IMR-90 (cell line): Measurements from ENCODE around the gene PAK6. TPM values are rescaled to one million over a fixed set of nuclear protein-coding genes. Genes with fewer than 3 reads are reported as not detected.

Experiments
- ATAC-seq: fragments of 200-7000 bp; cut with Tn5 transposase; 2 replicates; pipeline ENCODE4 v1.9.1; 2020; ENCODE audit warnings: low read depth, mild to moderate bottlenecking, moderate library complexity
- BruUV-seq: library from RNA; stranded (reverse); fragments of 400-500 nt; replicated peaks from 2 replicates; lab custom pipeline; 2021; lab: Mats Ljungman, UMichigan
- CTCF ChIA-PET: fragments of 300-600 bp; formaldehyde crosslinking; extraction: SDS; loops from one replicate; lab custom pipeline; 2021; ENCODE audit warnings: antibody characterized with exemption; lab: Yijun Ruan, JAX
- POLR2A ChIA-PET: fragments of 300-600 bp; sonication (Branson Sonifier 250); formaldehyde crosslinking; loops from one replicate; lab custom pipeline; 2022; ENCODE audit warnings: antibody characterized with exemption; ENCODE audit not compliant: unreplicated experiment; lab: Charles Lee
- DNase-seq: peaks from one replicate; pipeline ENCODE4 v3.0.0; 2013
- H2AFZ ChIP-seq: replicated peaks from 2 replicates; pipeline ENCODE3; 2013; ENCODE audit warnings: low read length, mild to moderate bottlenecking; ENCODE audit not compliant: poor library complexity
- H2AK5ac ChIP-seq: 2 replicates; pipeline ENCODE4 v1.6.1; 2013; ENCODE audit warnings: low read depth, low read length, inconsistent platforms
- H2AK9ac ChIP-seq: replicated peaks from 2 replicates; pipeline ENCODE3; 2013; ENCODE audit warnings: mild to moderate bottlenecking, low read depth, low read length, moderate library complexity; ENCODE audit not compliant: poor library complexity
- H2BK120ac ChIP-seq: 2 replicates; pipeline ENCODE4 v1.6.1; 2013; ENCODE audit warnings: low read depth, low read length, inconsistent platforms
- H2BK15ac ChIP-seq: 3 replicates; pipeline ENCODE4 v1.6.1; 2013; ENCODE audit warnings: low read depth, low read length, inconsistent platforms
- H2BK20ac ChIP-seq: 2 replicates; pipeline ENCODE4 v1.6.1; 2013; ENCODE audit warnings: low read depth, mild to moderate bottlenecking, inconsistent platforms, low read length, moderate library complexity
- H2BK5ac ChIP-seq: 2 replicates; pipeline ENCODE4 v1.6.1; 2013; ENCODE audit warnings: mild to moderate bottlenecking, low read depth, low read length, inconsistent platforms; ENCODE audit not compliant: poor library complexity, severe bottlenecking
- H3K14ac ChIP-seq: replicated peaks from 2 replicates; pipeline ENCODE4 v1.6.1; 2013; ENCODE audit warnings: low read depth, low read length, inconsistent platforms
- H3K18ac ChIP-seq: 2 replicates; pipeline ENCODE4 v1.6.1; 2013; ENCODE audit warnings: low read depth, low read length, control low read depth
- H3K23ac ChIP-seq: 2 replicates; pipeline ENCODE4 v1.6.1; 2013; ENCODE audit warnings: low read depth, low read length, inconsistent platforms
- H3K27ac ChIP-seq: 2 replicates; pipeline ENCODE4 v1.5.1; 2013; ENCODE audit warnings: mild to moderate bottlenecking, control low read depth, low read length; ENCODE audit not compliant: insufficient read depth
- H3K27me3 ChIP-seq: 2 replicates; pipeline ENCODE4 v1.6.1; 2013; ENCODE audit warnings: low read length; ENCODE audit not compliant: control insufficient read depth, insufficient read depth
- H3K36me3 ChIP-seq: 2 replicates; pipeline ENCODE4 v1.6.1; 2013; ENCODE audit warnings: low read length, mixed read lengths; ENCODE audit not compliant: control insufficient read depth, insufficient read depth
- H3K4ac ChIP-seq: 2 replicates; pipeline ENCODE4 v1.6.1; 2013; ENCODE audit warnings: low read depth, low read length, inconsistent platforms
- H3K4me1 ChIP-seq: 2 replicates; pipeline ENCODE4 v1.6.1; 2013; ENCODE audit warnings: low read length, mixed read lengths; ENCODE audit not compliant: control insufficient read depth, insufficient read depth
- H3K4me2 ChIP-seq: 2 replicates; pipeline ENCODE4 v1.6.1; 2013; ENCODE audit warnings: low read depth, mild to moderate bottlenecking, control low read depth, low read length, moderate library complexity
- H3K4me3 ChIP-seq: 2 replicates; pipeline ENCODE4 v1.5.1; 2013; ENCODE audit warnings: low read depth, mild to moderate bottlenecking, control low read depth, low read length, moderate library complexity; ENCODE audit not compliant: insufficient read depth
- H3K56ac ChIP-seq: 2 replicates; pipeline ENCODE4 v1.6.1; 2013; ENCODE audit warnings: low read length, inconsistent platforms; ENCODE audit not compliant: insufficient read depth; ENCODE audit errors: extremely low read depth
- H3K79me1 ChIP-seq, 2 experiments: 2 replicates each; pipeline ENCODE4 v1.6.1; 2013; ENCODE audit warnings: low read length in 2 of 2, inconsistent platforms in 1 of 2, low read depth in 1 of 2
- H3K9ac ChIP-seq: 2 replicates; pipeline ENCODE4 v1.6.1; 2013; ENCODE audit warnings: low read depth, low read length, control low read depth
- H3K9me1 ChIP-seq: 2 replicates; pipeline ENCODE4 v1.6.1; 2013; ENCODE audit warnings: low read length, inconsistent platforms; ENCODE audit not compliant: insufficient read depth
- H3K9me3 ChIP-seq: 2 replicates; pipeline ENCODE4 v1.6.1; 2013; ENCODE audit warnings: low read length; ENCODE audit not compliant: control insufficient read depth, insufficient read depth
- H4K20me1 ChIP-seq: 2 replicates; pipeline ENCODE4 v1.6.1; 2013; ENCODE audit warnings: low read length, inconsistent platforms; ENCODE audit not compliant: insufficient read depth
- H4K5ac ChIP-seq: 2 replicates; pipeline ENCODE4 v1.6.1; 2013; ENCODE audit warnings: mild to moderate bottlenecking, low read depth, low read length, control low read depth
- H4K8ac ChIP-seq, 2 experiments: 2 replicates each; pipeline ENCODE4 v1.6.1; 2013; ENCODE audit warnings: low read depth in 2 of 2, low read length in 2 of 2, control low read depth in 1 of 2, inconsistent platforms in 1 of 2
- H4K91ac ChIP-seq: 2 replicates; pipeline ENCODE4 v1.6.1; 2013; ENCODE audit warnings: low read depth, low read length, inconsistent platforms; ENCODE audit not compliant: insufficient read depth
- BHLHE40 ChIP-seq: fragments of 150-350 bp; IDR thresholded peaks from 2 replicates; pipeline ENCODE4 v1.6.1; 2016; ENCODE audit warnings: mild to moderate bottlenecking, low read depth, low read length
- CEBPB ChIP-seq: IDR thresholded peaks from 2 replicates; pipeline ENCODE4 v1.6.1; 2012; ENCODE audit warnings: low read depth, low read length, improper control_type of control experiment
- CHD1 ChIP-seq: IDR thresholded peaks from 2 replicates; pipeline ENCODE4 v1.6.1; 2012; ENCODE audit warnings: low read depth, low read length, improper control_type of control experiment
- FOS ChIP-seq: fragments of 150-350 bp; IDR thresholded peaks from 2 replicates; pipeline ENCODE4 v1.6.1; 2016; ENCODE audit warnings: low read depth, low read length
- MAFK ChIP-seq: IDR thresholded peaks from 2 replicates; pipeline ENCODE4 v1.6.1; 2012; ENCODE audit warnings: low read depth, low read length, improper control_type of control experiment
- MAZ ChIP-seq: IDR thresholded peaks from 2 replicates; pipeline ENCODE4 v1.6.1; 2012; ENCODE audit warnings: low read depth, mild to moderate bottlenecking, low read length, improper control_type of control experiment, moderate library complexity, borderline replicate concordance
- MXI1 ChIP-seq: IDR thresholded peaks from 2 replicates; pipeline ENCODE4 v1.6.1; 2012; ENCODE audit warnings: low read depth, mild to moderate bottlenecking, low read length, moderate library complexity, borderline replicate concordance
- NFE2L2 ChIP-seq: fragments of 150-350 bp; IDR thresholded peaks from 2 replicates; pipeline ENCODE4 v1.6.1; 2016; ENCODE audit warnings: low read depth, mild to moderate bottlenecking, low read length
- POLR2A ChIP-seq: IDR thresholded peaks from 2 replicates; pipeline ENCODE4 v1.6.1; 2012; ENCODE audit warnings: mild to moderate bottlenecking, low read depth, low read length
- RAD21 ChIP-seq: IDR thresholded peaks from 2 replicates; pipeline ENCODE4 v1.6.1; 2012; ENCODE audit warnings: low read length, improper control_type of control experiment
- RCOR1 ChIP-seq: IDR thresholded peaks from 2 replicates; pipeline ENCODE4 v1.6.1; 2012; ENCODE audit warnings: mild to moderate bottlenecking, low read length, improper control_type of control experiment; ENCODE audit not compliant: insufficient replicate concordance
- RFX5 ChIP-seq: IDR thresholded peaks from 2 replicates; pipeline ENCODE4 v1.8.0; 2012; ENCODE audit warnings: low read depth, mild to moderate bottlenecking, low read length, moderate library complexity
- SMC3 ChIP-seq: fragments of 150-350 bp; IDR thresholded peaks from 2 replicates; pipeline ENCODE4 v1.6.1; 2016; ENCODE audit warnings: low read depth, mild to moderate bottlenecking, antibody characterized with exemption, low read length, moderate library complexity
- WGBS, 2 experiments: methylation state at CpG; one replicate each; pipeline versions ENCODE4 v1.1.5 to v1.1.7; 2013; ENCODE audit warnings: missing lambda C conversion rate in 2 of 2; ENCODE audit not compliant: insufficient read length in 1 of 2; ENCODE audit errors: extremely low coverage in 2 of 2; 5-methylcytosine and 5-hydroxymethylcytosine counted together
- dilution Hi-C: fragments of 300-500 bp; cut with HindIII; formaldehyde crosslinking; loops from one replicate; pipeline ENCODE4 v1.14.3; 2018; ENCODE audit warnings: low sequenced_read_pairs; ENCODE audit not compliant: unreplicated experiment
- in situ Hi-C: fragments of 300-500 bp; cut with MboI; formaldehyde crosslinking; loops from 3 replicates; pipeline ENCODE4 v1.14.3; 2019; ENCODE audit warnings: low sequenced_read_pairs, inconsistent platforms, mixed read lengths
- intact Hi-C: fragments of 100-400 bp; cut with micrococcal nuclease; formaldehyde crosslinking; loops from 2 replicates; pipeline ENCODE4 v1.10.0; 2022
- polyA plus RNA-seq, 3 experiments: library from polyadenylated mRNA; depleted of rRNA; stranded (reverse); fragments of >200 nt; gene quantifications; 2 replicates each; pipeline ENCODE4 v1.2.3, GENCODE V29; 2012; ENCODE audit warnings: low replicate concordance in 1 of 3
- total RNA-seq: library from RNA; depleted of rRNA; stranded (reverse); fragments of >200 nt; gene quantifications from 2 replicates; pipeline ENCODE4 v1.2.3, GENCODE V29; 2012
- TF ChIP-seq, protein P1 (sequence below): fragments of 150-350 bp; IDR thresholded peaks from 2 replicates; pipeline ENCODE4 v1.6.1; 2016; ENCODE audit warnings: low read depth, mild to moderate bottlenecking, low read length, moderate library complexity, borderline replicate concordance
- TF ChIP-seq, protein P2 (sequence below): fragments of 150-350 bp; IDR thresholded peaks from 2 replicates; pipeline ENCODE4 v1.6.1; 2017; ENCODE audit warnings: mild to moderate bottlenecking, antibody characterized with exemption, low read length, low read depth

Gene PAK6
- total and polyA plus RNA-seq, 2 of the 4 experiments (the other 2 are of a cell fraction), result 0.21 TPM; not detected in 1

DNA sequence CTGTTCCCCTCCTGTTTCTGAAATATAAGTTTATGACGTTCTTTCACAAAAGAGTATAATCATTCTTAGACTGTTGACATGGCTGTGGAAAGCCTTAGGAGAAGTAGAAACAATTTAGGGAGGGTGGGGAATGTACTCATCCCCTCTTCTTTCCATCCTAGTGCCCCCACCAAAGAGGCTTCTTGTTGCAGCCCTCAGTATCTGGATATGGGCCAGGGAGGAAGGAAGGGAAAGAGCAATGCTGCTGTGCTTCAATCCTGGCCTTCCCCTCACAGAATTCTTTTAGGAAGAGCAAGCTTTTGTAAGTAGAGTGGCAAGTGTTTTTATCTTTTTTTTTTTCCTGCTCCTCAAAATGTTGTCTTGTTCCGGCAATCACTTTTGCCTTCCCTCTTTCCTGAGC, 86.3 kb downstream of the PAK6 start:
- in situ Hi-C loops, result no loop called here
- H3K4me1 ChIP-seq, result peaks cover 38% of the 10 kb centered on the region

More for the DNA sequence above, 86.3 kb downstream of the PAK6 start:
- Histone ChIP-seq H4K8ac (peak overlapping the region; percentile 7 to 32; a peak in 2 of 4 replicates), H3K4me3 (peak overlapping the region; percentile 89), H3K4ac (peak overlapping the region; percentile 47; the same call in 1 of the 2 replicates), H3K27ac (no peak overlapping the region), H2AK9ac (no peak overlapping the region), H3K36me3 (no peaks in the 10 kb centered on the region), H3K79me1 (peaks cover 36 to 50% of the 10 kb centered on the region in 2 experiments), H3K9me3 (no peaks in the 10 kb centered on the region), H3K9ac (peak overlapping the region; percentile 73; the same call in 1 of the 2 replicates), H2BK5ac (peak overlapping the region; percentile 45), H2BK15ac (no peak overlapping the region), H3K56ac (peak overlapping the region; percentile 42; the same call in 1 of the 2 replicates), H2AFZ (no peak overlapping the region), H3K4me2 (peak overlapping the region; percentile 97), H2AK5ac (peak overlapping the region; percentile 74; the same call in 1 of the 2 replicates), H3K27me3 (no peaks in the 10 kb centered on the region; the same call in 1 of the 2 replicates), H3K23ac (peak overlapping the region; percentile 69), H4K91ac (peak overlapping the region; percentile 14; the same call in 1 of the 2 replicates), H3K14ac (peak overlapping the region; percentile 69), H2BK20ac (no peak overlapping the region), H4K20me1 (0 out of 2 replicates have a peak, but pooled peaks cover 12% of the 10 kb centered on the region), H4K5ac (0 out of 2 replicates have a peak overlapping the region, but pooled peaks have one; percentile 4), H3K9me1 (peaks cover 20% of the 10 kb centered on the region), H2BK120ac (peak overlapping the region; percentile 2; the same call in 1 of the 2 replicates), H3K18ac (peak overlapping the region; percentile 11; the same call in 1 of the 2 replicates)
- dilution Hi-C loops, result no loop called here
- WGBS, 2 experiments, result no CpG with 5 or more reads among the region's 2 CpGs
- intact Hi-C loops, result no loop called here
- ChIA-PET POLR2A (interaction anchor here (0.6 kb wide), 1 partner anchor 121 kb away, joined by 3 read pairs; no protein-coding TSS in a partner anchor), CTCF (interaction anchor here (0.6 to 1.7 kb wide), 4 partner anchors 13 to 46 kb away, joined by 3 to 5 read pairs (median 4); no protein-coding TSS in a partner anchor)
- no peak for ATAC-seq
- no TSS peak for BruUV-seq
- TF ChIP-seq MAFK (no peak), CEBPB (no peak), FOS (no peak), RCOR1 (no peak), MXI1 (no peak), CHD1 (no peak), BHLHE40 (no peak), NFE2L2 (no peak), MAZ (no peak), POLR2A (no peak), RAD21 (no peak), SMC3 (no peak), RFX5 (no peak)
- TF ChIP-seq, protein P1, sequence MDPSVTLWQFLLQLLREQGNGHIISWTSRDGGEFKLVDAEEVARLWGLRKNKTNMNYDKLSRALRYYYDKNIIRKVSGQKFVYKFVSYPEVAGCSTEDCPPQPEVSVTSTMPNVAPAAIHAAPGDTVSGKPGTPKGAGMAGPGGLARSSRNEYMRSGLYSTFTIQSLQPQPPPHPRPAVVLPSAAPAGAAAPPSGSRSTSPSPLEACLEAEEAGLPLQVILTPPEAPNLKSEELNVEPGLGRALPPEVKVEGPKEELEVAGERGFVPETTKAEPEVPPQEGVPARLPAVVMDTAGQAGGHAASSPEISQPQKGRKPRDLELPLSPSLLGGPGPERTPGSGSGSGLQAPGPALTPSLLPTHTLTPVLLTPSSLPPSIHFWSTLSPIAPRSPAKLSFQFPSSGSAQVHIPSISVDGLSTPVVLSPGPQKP, result no peak
- TF ChIP-seq, protein P2, sequence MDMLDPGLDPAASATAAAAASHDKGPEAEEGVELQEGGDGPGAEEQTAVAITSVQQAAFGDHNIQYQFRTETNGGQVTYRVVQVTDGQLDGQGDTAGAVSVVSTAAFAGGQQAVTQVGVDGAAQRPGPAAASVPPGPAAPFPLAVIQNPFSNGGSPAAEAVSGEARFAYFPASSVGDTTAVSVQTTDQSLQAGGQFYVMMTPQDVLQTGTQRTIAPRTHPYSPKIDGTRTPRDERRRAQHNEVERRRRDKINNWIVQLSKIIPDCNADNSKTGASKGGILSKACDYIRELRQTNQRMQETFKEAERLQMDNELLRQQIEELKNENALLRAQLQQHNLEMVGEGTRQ, result no peak
- peak; percentile 37 for DNase-seq
